HG03060 (cell line): Measurements from ENCODE around the gene COL27A1.
"Not testable (repeated sequence)": the region's sequence is repeated elsewhere in the genome, so short reads cannot be mapped to it uniquely, and the experiment has no call there.

Source experiments
- ATAC-seq: cut with Tn5 transposase; IDR thresholded peaks from one replicate; pipeline ENCODE4 v1.9.1; 2021; ENCODE audit warnings: low read depth, moderate number of reproducible peaks; ENCODE audit not compliant: unreplicated experiment

COL27A1 gene

DNA sequence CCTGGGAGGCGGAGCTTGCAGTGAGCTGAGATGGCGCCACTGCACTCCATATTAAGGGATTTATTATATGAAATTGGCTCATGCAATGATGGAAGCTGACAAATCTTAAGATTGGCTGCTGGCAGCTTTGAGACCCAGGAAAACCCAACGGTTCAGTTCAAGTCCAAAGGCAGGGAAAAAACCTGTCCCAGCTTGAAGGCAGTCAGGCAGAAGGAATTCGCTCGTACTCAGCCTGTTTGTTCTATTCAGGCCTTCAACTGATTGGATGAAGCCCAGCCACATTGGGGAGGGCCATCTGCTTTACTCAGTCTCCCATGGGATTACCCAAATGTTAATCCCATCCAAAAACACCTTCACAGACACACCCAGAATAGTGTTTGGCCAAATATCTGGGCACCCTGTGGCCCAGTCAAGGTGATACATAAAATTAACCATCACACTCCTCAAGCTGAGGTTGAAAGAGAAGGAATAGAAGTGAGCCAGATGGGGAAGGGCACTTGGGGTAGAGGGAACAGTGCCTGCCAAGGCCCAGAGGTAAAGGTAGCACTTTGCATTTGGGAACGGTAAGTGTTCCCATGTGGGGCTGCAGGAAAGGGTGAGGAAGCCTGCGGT lies 159.0 kb downstream of the COL27A1 start:
- ATAC-seq: no peak

DNA sequence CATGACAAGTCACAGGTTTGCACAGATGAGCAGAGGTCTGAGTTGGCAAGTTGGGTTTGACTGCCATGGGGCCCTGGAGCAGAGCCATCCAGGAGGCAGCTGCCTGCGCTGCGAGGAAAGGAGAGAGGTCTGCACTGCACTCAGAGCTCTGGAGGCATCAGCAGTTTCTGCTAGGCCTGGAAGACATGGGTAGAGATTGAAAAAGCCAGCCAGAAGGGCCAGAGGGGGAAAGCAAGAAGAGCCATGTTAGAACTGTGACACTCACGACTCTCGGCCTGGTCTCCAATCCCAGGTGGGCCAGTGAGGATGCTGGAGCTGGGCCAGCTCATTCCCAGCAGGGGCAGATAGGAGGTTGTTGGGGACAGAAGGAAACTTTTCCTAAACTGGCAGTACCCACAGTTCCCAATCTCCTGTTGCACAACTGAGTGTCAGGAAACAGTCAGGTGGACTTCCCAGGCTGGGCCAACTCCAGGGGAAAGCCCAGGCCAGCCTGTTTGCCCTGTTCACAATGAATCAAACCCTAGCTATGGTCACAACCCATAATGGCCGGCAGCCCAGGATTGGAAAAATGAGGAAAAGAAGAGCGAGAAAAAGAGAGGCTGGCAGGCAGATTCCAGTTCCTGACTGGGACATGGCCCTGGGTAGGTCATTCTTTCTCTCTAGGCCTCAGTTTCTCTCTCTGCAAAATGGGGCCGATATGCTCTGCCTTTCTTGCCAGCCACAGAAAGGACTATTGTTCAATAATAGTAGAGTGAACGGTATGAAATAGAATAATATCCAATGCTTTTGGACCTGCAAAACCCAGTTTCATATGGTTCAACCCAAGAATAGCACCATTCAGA lies 159.8 kb downstream of the COL27A1 start:
- ATAC-seq: no peak

DNA sequence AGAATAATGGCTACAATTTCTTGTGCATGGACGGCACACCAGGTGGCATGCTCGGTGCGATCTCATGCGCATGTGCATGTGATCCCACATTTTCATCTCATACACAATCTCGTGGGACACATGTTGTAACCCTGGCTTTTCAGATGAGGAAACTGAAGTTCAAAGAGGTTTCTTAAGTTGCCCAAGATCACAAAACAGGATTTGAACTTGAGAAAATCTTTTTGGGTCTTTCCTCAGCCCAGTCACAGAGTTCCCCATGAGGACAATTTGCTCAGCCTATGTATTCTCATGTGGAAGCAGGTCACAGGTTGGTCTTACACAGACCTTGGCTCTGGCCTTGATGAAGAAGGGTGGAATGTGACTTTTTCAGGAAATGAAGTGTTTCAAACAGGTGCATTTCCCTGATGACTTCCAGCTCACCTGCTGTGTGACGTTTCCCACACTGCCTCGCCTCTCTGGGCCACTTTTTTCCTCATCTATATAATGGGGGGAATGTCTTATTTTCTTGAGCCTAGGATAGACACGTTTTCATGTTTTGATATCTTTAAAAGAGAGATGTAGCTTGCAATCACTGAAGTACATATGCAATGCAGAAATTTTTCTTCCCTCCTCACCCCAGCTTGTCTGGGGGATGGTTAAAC lies 160.5 kb downstream of the COL27A1 start:
- ATAC-seq: no peak

DNA sequence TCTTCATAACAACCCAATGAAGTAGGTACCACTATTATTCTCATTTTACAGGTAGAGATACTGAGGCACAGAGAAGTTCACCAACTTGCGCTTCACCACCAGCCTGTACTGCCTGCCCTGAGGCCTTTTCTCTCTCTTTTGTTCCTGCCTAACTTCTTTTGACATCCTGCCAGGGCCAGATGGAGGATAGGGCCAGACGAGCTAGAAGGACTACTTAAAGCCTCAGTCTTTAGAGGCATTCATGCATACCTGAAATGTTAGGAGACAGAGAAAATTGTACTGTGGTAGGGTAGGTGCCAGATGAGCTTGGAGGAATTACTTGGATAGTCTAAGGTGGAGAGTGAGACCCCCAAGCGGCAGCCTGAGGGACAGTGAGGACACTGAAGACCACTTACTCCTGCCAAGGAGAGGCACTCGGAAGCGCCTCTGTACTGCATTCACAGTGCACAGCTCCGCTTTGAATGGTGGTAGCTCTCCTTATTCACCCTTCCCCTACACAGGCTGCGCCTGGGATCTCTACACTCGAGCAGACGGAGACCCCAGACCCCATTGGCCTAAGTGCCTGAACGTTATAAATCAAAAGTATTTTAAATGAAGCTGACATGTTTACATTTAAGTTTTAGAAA lies 161.4 kb downstream of the COL27A1 start:
- ATAC-seq: no peak

DNA sequence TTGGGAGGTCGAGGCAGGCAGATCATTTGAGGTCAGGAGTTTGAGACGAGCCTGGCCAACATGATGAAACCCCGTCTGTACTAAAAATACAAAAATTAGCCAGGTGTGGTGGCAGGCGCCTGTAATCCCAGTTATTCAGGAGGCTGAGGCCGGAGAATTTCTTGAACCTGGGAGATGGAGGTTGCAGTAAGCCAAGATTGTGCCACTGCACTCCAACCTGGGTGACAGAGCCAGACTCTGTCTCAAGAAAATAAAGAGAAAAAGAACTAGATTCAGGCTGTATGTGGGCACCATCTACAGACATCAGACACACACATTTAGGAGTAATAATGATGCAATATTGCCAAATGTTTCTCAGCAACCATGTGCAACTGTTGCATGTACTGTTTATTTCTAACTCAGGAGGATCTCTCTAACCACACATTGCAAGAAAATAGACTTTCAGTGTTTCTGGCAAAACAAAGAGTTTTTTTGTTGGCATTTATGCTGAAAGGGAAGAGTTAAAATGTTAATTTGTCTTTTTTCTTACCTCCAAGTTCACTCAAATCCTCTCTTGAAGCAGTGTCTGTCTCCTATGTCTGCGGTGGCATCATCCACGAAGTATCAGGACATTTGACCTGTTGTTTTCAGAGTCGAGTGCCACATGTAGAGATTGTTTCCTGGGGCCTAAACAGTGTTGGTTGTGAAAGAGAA lies 162.5 kb downstream of the COL27A1 start:
- ATAC-seq: no peak

DNA sequence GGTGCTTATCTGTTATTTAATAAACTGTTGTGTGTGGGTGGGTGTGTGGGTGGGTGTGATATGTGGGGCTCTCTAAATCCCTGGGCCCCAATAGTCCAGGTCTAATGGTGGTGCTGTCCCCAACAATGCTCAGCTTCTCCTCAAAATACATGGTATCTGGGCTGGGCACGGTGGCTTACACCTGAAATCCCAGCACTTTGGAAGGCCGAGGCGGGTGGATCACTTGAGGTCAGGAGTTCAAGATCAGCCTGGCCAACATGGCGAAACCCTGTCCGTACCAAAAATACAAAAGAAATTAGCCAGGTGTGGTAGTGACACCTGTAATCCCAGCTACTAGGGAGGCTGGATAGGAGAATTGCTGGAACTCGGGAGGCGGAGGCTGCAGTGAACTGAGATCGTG lies 163.1 kb downstream of the COL27A1 start:
- no peak for ATAC-seq

DNA sequence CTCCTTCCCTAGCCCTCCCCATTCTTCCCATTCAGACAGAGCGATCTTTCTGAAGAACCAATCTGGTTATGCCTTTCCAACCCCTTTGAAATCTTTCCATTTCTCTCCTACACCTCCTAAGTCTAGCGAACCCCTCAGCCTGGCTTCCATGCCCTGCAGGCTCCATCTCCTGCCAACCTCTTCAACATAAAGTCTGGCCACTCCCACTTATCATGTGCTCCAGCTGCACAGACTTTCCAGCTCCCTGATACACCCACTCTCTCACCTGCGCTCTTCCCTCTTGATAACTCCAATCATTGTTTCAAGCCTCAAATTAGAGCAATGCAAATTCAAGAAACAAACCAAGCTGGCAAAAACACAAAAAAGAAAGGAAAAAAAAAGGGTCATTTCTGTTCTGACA lies 163.8 kb downstream of the COL27A1 start:
- no peak for ATAC-seq

DNA sequence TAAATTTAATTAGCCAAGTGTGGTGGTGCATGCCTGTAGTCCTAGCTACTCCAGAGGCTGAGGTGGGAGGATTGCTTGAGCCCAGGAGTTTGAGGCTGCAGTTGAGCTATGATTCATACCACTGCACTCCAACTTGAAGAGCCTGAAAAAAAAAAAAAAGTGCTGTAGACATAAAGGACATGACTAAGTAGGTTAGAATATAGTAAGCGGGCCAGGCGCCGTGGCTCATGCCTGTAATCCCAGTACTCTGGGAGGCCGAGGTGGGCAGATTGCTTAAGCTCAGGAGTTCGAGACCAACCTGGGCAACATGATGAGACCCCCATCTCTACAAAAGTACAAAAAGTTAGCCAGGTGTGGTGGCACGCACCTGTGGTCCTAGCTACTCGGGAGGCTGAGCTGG lies 165.4 kb downstream of the COL27A1 start:
- not testable (repeated sequence) for ATAC-seq

DNA sequence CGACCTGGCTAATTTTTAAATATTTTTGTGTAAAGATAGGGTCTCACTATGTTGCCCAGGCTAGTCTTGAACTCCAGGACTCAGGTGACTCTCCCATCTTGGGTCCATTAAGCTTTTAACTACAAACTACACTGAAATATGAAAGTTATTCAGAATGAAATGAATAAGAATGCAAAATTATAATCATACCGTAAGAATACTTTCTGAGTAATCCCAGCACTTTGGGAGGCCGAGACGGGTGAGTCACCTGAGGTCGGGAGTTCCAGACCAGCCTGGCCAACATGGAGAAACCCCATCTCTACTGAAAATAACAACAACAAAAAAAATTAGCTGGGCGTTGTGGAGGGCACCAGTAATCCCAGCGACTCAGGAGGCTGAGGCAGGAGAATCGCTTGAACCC lies 166.4 kb downstream of the COL27A1 start:
- ATAC-seq: no peak

DNA sequence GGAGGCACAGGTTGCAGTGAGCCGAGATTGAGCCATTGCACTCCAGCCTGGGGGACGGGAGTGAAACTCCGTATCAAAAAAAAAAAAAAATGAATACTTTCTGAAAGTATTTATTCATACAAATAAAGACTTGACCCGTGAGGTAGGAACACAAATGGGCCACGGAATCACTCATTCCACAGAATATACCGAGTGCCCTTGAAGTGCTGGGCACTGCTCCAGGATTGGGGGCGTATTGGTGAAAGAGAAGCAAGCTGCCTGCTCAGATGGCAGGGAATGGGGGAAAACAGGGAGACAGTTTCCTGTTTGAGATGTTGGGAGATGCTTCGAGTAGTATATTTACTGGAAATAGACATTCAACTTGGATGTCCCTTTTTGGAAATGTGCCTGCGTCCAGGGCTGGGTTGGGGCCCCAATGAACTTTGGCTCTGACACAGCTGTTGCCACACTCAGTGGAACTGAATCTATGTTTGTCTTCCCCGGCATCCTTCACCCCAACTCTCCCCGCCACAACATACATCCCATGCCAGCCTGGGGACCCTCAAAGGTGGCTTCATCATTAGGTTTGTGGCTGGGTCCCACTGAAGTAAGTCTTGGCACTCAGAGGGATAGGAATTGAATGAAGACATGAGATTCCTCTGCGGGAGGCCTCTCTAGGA lies 167.0 kb downstream of the COL27A1 start:
- ATAC-seq: not testable (repeated sequence)

DNA sequence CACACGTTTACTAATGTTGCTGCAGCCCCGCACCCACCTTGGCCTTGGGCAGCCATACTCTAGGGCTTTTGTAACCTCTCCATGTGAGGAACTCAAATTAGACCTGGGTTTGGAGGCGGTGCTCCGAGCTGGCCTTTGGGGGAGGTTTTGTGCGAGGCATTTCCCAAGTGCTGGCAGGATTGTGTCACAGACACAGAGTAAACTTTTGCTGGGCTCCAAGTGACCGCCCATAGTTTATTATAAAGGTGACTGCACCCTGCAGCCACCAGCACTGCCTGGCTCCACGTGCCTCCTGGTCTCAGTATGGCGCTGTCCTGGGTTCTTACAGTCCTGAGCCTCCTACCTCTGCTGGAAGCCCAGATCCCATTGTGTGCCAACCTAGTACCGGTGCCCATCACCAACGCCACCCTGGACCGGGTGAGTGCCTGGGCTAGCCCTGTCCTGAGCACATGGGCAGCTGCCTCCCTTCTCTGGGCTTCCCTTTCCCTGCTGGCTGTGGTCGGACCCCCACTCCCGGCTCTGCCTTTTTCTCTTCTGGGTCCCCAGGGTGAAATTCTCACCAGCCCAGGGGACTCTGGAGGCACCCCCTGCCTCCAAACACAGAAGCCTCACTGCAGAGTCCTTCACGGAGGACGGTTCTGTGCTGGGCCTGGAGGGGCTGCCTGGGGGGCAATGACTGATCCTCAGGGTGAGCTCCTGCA lies 167.6 kb downstream of the COL27A1 start, which contains the start of gene ORM1:
TSS of gene ORM1 (plus strand) at position 268 of the 701 bp plus-strand sequence. CDS start at position 304, 36 bp downstream.
- not testable (repeated sequence) for ATAC-seq

DNA sequence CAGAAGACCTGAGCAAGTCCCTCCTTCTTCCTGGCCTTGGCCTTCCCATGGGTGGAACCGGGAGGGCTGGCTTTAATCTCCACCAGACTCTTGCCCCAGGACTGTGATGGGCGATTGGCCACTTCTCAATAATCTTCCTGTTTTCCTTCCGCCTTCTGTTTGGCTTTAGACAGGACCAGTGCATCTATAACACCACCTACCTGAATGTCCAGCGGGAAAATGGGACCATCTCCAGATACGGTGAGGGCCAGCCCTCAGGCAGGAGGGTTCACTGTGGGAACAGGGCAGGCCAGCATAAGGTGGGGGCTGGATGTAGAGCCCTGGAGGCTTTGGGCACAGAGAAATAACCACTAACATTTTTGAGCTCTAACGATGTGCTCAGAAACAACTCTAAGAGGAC lies 168.5 kb downstream of the COL27A1 start:
- ATAC-seq: not testable (repeated sequence)

DNA sequence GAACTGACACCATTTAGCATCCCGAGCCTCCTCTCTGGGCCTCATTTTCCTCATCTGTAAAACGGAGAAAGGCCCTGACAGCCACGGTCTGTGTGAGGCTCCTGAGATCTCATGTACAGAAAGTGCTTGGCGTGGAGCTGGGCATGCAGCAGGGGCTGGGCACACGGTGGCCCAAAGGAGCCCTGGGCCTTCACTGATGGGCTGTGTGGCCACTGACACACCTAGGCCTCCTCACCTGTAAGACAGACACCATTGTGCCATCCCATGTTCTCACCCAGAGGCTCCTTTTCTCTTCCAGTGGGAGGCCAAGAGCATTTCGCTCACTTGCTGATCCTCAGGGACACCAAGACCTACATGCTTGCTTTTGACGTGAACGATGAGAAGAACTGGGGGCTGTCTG lies 169.2 kb downstream of the COL27A1 start:
- no peak for ATAC-seq

DNA sequence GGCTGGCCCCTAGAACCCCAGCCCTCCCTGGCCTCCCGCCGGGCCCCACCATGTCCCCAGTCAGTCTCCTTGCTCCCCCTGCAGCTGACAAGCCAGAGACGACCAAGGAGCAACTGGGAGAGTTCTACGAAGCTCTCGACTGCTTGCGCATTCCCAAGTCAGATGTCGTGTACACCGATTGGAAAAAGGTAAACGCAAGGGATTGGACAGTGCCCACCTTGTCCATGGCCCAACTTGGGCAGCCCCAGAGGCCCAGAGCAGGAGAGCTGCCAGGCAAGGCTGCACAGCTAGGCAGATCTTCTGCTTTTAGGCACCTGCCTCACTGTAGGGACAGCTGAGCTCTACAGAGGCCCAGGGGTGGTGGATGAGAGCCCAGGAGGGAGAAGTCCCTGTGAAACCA lies 169.6 kb downstream of the COL27A1 start:
- not testable (repeated sequence) for ATAC-seq

DNA sequence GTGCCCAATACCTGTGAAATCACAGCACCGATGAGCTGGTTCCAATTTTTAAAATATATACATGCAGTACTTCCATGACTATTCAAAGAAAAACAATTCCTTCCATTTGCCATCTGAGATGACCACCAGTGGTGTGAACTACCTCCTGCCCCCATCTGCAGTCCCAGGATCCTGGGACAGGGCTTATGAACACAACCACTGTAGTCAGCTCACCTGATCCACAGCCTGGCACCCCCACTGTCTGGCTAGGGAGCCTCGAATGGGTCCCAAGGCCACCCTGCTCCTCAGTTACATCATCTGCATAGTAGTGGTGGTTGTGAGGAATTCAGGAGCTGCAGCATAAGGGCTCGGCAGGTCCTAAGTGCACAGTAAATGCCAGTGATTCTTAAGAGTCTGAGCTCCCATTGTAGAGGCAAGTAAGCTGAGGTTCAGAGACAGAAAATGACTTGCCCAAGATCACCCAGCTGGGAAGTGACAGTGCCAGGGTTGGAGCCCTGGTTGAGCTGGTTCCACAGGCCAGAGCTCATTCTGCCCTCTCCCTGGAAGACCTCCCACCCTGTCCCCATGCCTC lies 170.4 kb downstream of the COL27A1 start:
- ATAC-seq: not testable (repeated sequence)

DNA sequence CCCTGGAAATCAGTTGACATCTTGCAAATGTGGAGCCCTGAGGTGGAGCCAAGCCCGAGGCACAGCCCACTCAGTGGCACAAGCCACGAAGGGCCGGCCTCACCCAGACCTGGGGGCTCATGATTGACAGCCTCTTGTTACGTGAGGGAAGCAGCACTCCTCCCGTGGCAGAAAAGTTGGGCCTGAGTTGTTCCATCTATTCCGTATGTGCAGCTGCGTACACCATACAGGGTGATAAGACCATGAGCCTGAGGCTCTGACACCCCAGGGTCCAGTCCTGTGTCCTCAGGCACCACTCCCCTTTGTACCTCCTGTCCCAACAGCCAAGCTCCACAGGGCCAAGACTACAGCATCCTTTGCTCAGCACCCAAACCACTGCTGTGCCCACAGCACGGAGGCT lies 172.4 kb downstream of the COL27A1 start:
- ATAC-seq: no peak

DNA sequence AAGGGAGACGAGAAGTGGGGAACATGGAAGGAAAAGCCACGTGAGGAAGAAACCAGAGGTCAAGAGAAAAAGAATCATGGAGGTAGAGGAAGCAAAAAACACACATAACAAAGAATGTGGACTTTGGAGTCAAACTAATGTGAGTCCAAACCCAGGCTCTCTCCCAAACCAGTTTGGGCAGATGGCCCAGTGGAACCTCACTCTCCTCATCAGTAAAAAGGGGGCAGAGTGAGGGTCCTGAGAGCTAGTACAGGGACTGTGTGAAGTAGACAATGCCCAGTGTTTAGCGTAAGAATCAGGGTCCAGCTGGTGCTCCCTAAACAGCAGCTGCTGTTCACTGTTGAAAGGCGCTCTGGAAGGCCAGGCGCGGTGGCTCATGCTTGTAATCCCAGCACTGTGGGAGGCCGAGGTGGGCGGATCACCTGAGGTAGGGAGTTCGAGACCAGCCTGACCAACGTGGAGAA lies 173.1 kb downstream of the COL27A1 start:
- ATAC-seq: not testable (repeated sequence)

DNA sequence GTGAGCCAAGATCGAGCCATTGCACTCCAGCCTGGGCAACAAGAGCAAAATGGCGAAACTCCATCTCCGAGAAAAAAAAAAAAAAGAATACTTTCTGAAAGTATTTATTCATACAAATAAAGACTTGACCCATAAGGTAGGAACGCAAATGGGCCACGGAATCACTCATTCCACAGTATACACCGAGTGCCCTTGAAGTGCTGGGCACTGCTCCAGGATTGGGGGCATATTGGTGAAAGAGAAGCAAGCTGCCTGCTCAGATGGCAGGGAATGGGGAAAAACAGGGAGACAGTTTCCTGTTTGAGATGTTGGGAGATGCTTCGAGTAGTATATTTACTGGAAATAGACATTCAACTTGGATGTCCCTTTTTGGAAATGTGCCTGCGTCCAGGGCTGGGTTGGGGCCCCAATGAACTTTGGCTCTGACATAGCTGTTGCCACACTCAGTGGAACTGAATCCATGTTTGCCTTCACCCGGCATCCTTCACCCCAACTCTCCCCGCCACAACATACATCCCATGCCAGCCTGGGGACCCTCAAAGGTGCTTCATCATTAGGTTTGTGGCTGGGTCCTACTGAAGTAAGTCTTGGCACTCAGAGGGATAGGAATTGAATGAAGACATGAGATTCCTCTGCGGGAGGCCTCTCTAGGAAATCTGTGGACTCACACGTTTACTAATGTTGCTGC lies 173.7 kb downstream of the COL27A1 start:
- not testable (repeated sequence) for ATAC-seq
